ENCODE results near the gene STRN.

STRN gene

GRCh38 chr2:36960005-36960675 lies 6.2 kb downstream of the STRN start:
- TF ChIP-seq CTCF (IDR thresholded peaks at IDR 0.05; ENCODE audit: low read length) (no peak), EZH2 (IDR thresholded peaks at IDR 0.05; ENCODE audit: borderline replicate concordance, low read length) (no peak)
- Histone ChIP-seq H3K9ac (ENCODE audit: low read length) (no peak overlapping the region), H3K9me2 (ENCODE audit: low read depth, low read length) (no peaks in the 10 kb centered on the region), H3K79me2 (ENCODE audit: insufficient read depth, low read length) (peaks cover 79% of the 10 kb centered on the region), H3K27ac (ENCODE audit: low read depth, low read length, poor library complexity, severe bottlenecking) (no peak overlapping the region), H3F3A (ENCODE audit: insufficient read depth, low read length) (no peaks in the 10 kb centered on the region), H3K4me2 (ENCODE audit: low read length) (no peak overlapping the region), H3K4me1 (ENCODE audit: insufficient read depth, low read length, severe bottlenecking) (peaks cover 29% of the 10 kb centered on the region), H3K9me3 (ENCODE audit: low read length) (no peaks in the 10 kb centered on the region), H3K36me3 (ENCODE audit: insufficient read depth, low read length) (0 out of 2 replicates have a peak, but pooled peaks cover 4% of the 10 kb centered on the region), H4K20me1 (ENCODE audit: insufficient read depth, low read length) (no peaks in the 10 kb centered on the region), H3K27me3 (ENCODE audit: insufficient read depth, low read length) (no peaks in the 10 kb centered on the region), H3K4me3 (ENCODE audit: low read depth, low read length, poor library complexity, severe bottlenecking) (no peak overlapping the region), H2AFZ (ENCODE audit: low read length) (no peak overlapping the region)

DNA sequence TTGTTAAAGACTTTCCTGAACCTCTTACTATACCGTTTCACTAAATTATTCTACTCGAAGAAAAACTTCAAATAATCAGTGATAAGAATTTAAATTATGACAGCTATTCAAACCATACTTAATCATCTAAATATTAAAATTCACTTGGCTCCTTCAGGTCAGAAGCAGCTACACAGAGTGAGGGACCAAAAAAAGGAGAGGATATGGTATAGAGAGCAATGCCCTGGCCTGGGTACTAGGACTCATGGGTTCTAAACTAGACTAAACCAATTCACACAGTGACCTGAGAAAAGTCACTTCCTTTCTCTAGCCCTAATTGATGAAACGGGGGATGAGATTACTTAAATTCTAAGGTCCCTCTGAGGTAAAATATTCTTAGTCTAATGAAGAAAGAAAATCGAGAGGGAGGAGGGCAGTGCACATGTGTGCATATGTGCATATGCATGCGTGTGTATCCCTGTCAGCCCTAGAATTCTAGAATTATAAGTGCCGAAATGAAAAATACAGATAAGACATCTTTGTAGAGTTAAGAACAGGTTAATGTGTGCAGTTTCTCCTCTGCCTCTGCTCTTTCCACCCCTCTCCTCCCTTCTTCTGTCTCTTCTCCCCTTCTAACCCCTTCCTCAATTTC lies 11.2 kb downstream of the STRN start:
- Histone ChIP-seq H3K9me2 (ENCODE audit: low read depth, low read length) (no peaks in the 10 kb centered on the region), H3K4me3 (ENCODE audit: low read depth, low read length, poor library complexity, severe bottlenecking) (no peak overlapping the region), H4K20me1 (ENCODE audit: insufficient read depth, low read length) (no peaks in the 10 kb centered on the region), H3K79me2 (ENCODE audit: insufficient read depth, low read length) (peaks cover 54% of the 10 kb centered on the region), H2AFZ (ENCODE audit: low read length) (no peak overlapping the region), H3K9me3 (ENCODE audit: low read length) (no peaks in the 10 kb centered on the region), H3K4me1 (ENCODE audit: insufficient read depth, low read length, severe bottlenecking) (peaks cover 17% of the 10 kb centered on the region), H3F3A (ENCODE audit: insufficient read depth, low read length) (no peaks in the 10 kb centered on the region), H3K27ac (ENCODE audit: low read depth, low read length, poor library complexity, severe bottlenecking) (no peak overlapping the region), H3K27me3 (ENCODE audit: insufficient read depth, low read length) (no peaks in the 10 kb centered on the region), H3K4me2 (ENCODE audit: low read length) (peak overlapping the region; percentile 0; the same call in 1 of the 2 replicates), H3K9ac (ENCODE audit: low read length) (no peak overlapping the region), H3K36me3 (ENCODE audit: insufficient read depth, low read length) (no peaks in the 10 kb centered on the region)
- TF ChIP-seq CTCF (IDR thresholded peaks at IDR 0.05; ENCODE audit: low read length) (no peak), EZH2 (IDR thresholded peaks at IDR 0.05; ENCODE audit: borderline replicate concordance, low read length) (no peak)

DNA sequence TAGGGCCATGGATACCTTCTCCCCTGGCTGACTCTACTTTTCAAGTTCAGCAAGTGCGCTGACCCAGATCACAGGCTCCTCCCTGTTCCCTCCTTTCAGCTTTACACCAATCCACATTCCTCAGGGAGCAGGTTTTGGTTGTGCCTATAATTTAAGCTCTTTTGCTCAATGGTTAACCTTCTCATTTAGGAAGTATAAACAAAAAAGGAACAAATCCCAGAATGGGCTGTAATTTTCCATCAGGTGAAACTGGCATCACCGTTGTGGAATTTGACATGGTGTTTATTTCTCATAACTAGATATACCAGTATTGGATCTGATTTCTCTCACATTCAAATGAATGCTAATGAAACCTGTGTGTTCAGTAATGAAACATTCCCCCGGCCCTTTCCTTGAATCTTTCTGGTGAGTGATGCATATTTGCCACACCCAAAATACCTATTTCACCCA lies 13.6 kb downstream of the STRN start:
- no peaks in the 10 kb centered on the region for H4K20me1 ChIP-seq (ENCODE audit: insufficient read depth, low read length)
- H3K27ac ChIP-seq (ENCODE audit: low read depth, low read length, poor library complexity, severe bottlenecking): no peak overlapping the region

More for the DNA sequence above, 13.6 kb downstream of the STRN start:
- Histone ChIP-seq H3K27me3 (ENCODE audit: insufficient read depth, low read length) (no peaks in the 10 kb centered on the region), H3K9me2 (ENCODE audit: low read depth, low read length) (no peaks in the 10 kb centered on the region), H3K79me2 (ENCODE audit: insufficient read depth, low read length) (peaks cover 41% of the 10 kb centered on the region), H3K4me2 (ENCODE audit: low read length) (no peak overlapping the region), H2AFZ (ENCODE audit: low read length) (no peak overlapping the region), H3F3A (ENCODE audit: insufficient read depth, low read length) (no peaks in the 10 kb centered on the region), H3K9me3 (ENCODE audit: low read length) (no peaks in the 10 kb centered on the region), H3K9ac (ENCODE audit: low read length) (no peak overlapping the region), H3K4me1 (ENCODE audit: insufficient read depth, low read length, severe bottlenecking) (peaks cover 17% of the 10 kb centered on the region), H3K4me3 (ENCODE audit: low read depth, low read length, poor library complexity, severe bottlenecking) (no peak overlapping the region), H3K36me3 (ENCODE audit: insufficient read depth, low read length) (no peaks in the 10 kb centered on the region)
- TF ChIP-seq EZH2 (IDR thresholded peaks at IDR 0.05; ENCODE audit: borderline replicate concordance, low read length) (no peak), CTCF (IDR thresholded peaks at IDR 0.05; ENCODE audit: low read length) (no peak)
